ENCODE data around the gene SPRY2.
"Not testable (repeated sequence)": the region's sequence is repeated elsewhere in the genome, so short reads cannot be mapped to it uniquely, and the experiment has no call there.

SPRY2 gene

GRCh38 chr13:80348314-80348713 is 7.4 kb upstream of the SPRY2 start:
- H3K27ac ChIP-seq = no peak overlapping the region

GRCh38 chr13:80345771-80346510 is 5.0 kb upstream of the SPRY2 start:
- TF ChIP-seq, protein P1, sequence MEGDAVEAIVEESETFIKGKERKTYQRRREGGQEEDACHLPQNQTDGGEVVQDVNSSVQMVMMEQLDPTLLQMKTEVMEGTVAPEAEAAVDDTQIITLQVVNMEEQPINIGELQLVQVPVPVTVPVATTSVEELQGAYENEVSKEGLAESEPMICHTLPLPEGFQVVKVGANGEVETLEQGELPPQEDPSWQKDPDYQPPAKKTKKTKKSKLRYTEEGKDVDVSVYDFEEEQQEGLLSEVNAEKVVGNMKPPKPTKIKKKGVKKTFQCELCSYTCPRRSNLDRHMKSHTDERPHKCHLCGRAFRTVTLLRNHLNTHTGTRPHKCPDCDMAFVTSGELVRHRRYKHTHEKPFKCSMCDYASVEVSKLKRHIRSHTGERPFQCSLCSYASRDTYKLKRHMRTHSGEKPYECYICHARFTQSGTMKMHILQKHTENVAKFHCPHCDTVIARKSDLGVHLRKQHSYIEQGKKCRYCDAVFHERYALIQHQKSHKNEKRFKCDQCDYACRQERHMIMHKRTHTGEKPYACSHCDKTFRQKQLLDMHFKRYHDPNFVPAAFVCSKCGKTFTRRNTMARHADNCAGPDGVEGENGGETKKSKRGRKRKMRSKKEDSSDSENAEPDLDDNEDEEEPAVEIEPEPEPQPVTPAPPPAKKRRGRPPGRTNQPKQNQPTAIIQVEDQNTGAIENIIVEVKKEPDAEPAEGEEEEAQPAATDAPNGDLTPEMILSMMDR (IDR thresholded peaks at IDR 0.05) = no peak
- Histone ChIP-seq H3K4me1 (ENCODE audit: control insufficient read depth in 1 of 2, insufficient read depth in 1 of 2, low read depth in 1 of 2, low read length in 1 of 2) (peaks cover 21 to 23% of the 10 kb centered on the region in 2 experiments), H3K9me3 (no peaks in the 10 kb centered on the region), H3K27ac (no peak overlapping the region), H3K27me3 (peaks cover 3% of the 10 kb centered on the region), H3K4me3 (ENCODE audit: low read depth in 1 of 2, low read length in 1 of 2) (no peak overlapping the region), H3K36me3 (no peaks in the 10 kb centered on the region)

More at GRCh38 chr13:80348314-80348713, 7.4 kb upstream of the SPRY2 start:
- Histone ChIP-seq H3K9me3 (no peaks in the 10 kb centered on the region), H3K27me3 (peaks cover 2% of the 10 kb centered on the region), H3K4me3 (ENCODE audit: low read depth in 1 of 2, low read length in 1 of 2) (no peak overlapping the region), H3K36me3 (no peaks in the 10 kb centered on the region), H3K4me1 (ENCODE audit: control insufficient read depth in 1 of 2, insufficient read depth in 1 of 2, low read depth in 1 of 2, low read length in 1 of 2) (peaks cover 3 to 4% of the 10 kb centered on the region in 2 experiments)
- TF ChIP-seq, protein P1 (IDR thresholded peaks at IDR 0.05) = no peak

DNA sequence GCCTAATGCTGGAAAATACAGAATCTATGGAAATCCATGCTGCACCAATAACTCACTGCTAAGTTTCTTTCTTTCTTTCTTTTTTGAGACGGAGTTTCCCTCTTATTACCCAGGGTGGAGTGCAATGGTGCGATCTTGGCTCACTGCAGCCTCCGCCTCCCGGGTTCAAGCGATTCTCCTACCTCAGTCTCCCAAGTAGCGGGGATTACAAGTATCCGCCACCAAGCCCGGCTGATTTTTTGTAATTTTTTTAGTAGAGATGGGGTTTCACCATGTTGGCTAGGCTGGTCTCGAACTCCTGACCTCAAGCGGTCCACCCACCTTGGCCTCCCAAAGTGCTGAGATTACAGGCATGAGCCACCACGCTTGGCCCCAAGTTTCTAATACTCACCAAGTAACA is 3.1 kb upstream of the SPRY2 start:
- H3K36me3 ChIP-seq; H3K4me3 ChIP-seq (ENCODE audit: low read depth in 1 of 2, low read length in 1 of 2); H3K27me3 ChIP-seq; H3K9me3 ChIP-seq; H3K27ac ChIP-seq: not testable (repeated sequence)
- peaks cover 21 to 36% of the 10 kb centered on the region in 2 experiments for H3K4me1 ChIP-seq (ENCODE audit: control insufficient read depth in 1 of 2, insufficient read depth in 1 of 2, low read depth in 1 of 2, low read length in 1 of 2)

GRCh38 chr13:80342471-80343371 is 1.8 kb upstream of the SPRY2 start:
- Histone ChIP-seq H3K9me3 (no peaks in the 10 kb centered on the region), H3K27ac (peak overlapping the region; percentile 70), H3K4me3 (ENCODE audit: low read depth in 1 of 2, low read length in 1 of 2) (peak overlapping the region; percentile 62 to 81), H3K4me1 (ENCODE audit: control insufficient read depth in 1 of 2, insufficient read depth in 1 of 2, low read depth in 1 of 2, low read length in 1 of 2) (peaks cover 29 to 45% of the 10 kb centered on the region in 2 experiments), H3K27me3 (peaks cover 3% of the 10 kb centered on the region), H3K36me3 (no peaks in the 10 kb centered on the region)
- TF ChIP-seq, protein P1 (IDR thresholded peaks at IDR 0.05) = peak; percentile 91

GRCh38 chr13:80341756-80342370 is 937 bp upstream of the SPRY2 start:
- peaks cover 6% of the 10 kb centered on the region for H3K36me3 ChIP-seq
- peak overlapping the region; percentile 70 for H3K27ac ChIP-seq
- peaks cover 3% of the 10 kb centered on the region for H3K27me3 ChIP-seq
- no peaks in the 10 kb centered on the region for H3K9me3 ChIP-seq
- TF ChIP-seq, protein P1 (IDR thresholded peaks at IDR 0.05) = peak; percentile 1
- H3K4me3 ChIP-seq (ENCODE audit: low read depth in 1 of 2, low read length in 1 of 2) = peak overlapping the region; percentile 62 to 81
- H3K4me1 ChIP-seq (ENCODE audit: control insufficient read depth in 1 of 2, insufficient read depth in 1 of 2, low read depth in 1 of 2, low read length in 1 of 2) = peaks cover 29 to 45% of the 10 kb centered on the region in 2 experiments
